ENCODE results near the gene LDLRAD3. TPM values are rescaled to one million over a fixed set of nuclear protein-coding genes. Genes with fewer than 3 reads are reported as not detected.

LDLRAD3 gene
- total RNA-seq, 1 experiment from 2014 or later = 12.1 TPM

GRCh38 chr11:36249246-36249645, 305.4 kb downstream of the LDLRAD3 start:
- peaks cover 6 to 12% of the 10 kb centered on the region in 2 experiments; a peak in 3 of 4 replicates for H3K4me1 Mint-ChIP-seq
- H2AFZ ChIP-seq (ENCODE audit: low read length) = no peak overlapping the region
- H2BK20ac ChIP-seq (ENCODE audit: low read depth, low read length, poor library complexity, severe bottlenecking) = no peak overlapping the region
- no peak overlapping the region for H2AK5ac ChIP-seq (ENCODE audit: insufficient read length, low read length)
- no peaks in the 10 kb centered on the region for H3K79me2 ChIP-seq (ENCODE audit: insufficient read depth, low read length)
- no peak overlapping the region for H3T11ph ChIP-seq (ENCODE audit: low read length)
- H3K9me3 ChIP-seq (ENCODE audit: control insufficient read depth, low read depth, low read length) = no peaks in the 10 kb centered on the region
- H2BK12ac ChIP-seq (ENCODE audit: insufficient read length, low read depth, low read length) = no peak overlapping the region
- no peak overlapping the region for H2BK5ac ChIP-seq (ENCODE audit: insufficient read length, low read length)
- H3K9ac ChIP-seq (ENCODE audit: extremely low read depth, insufficient read length, low read length) = no peak overlapping the region
- no peak overlapping the region for H4K8ac ChIP-seq (replicated peaks; ENCODE audit: insufficient read length, low read depth, low read length)
- H3K27ac ChIP-seq (ENCODE audit: insufficient read length, low read depth, low read length) = no peak overlapping the region
- H3K27me3 Mint-ChIP-seq (ENCODE audit: low read depth) = peaks cover 3% of the 10 kb centered on the region; the same call in 1 of the 2 replicates
- no peak overlapping the region for H3K4ac ChIP-seq (ENCODE audit: low read depth, low read length)
- H3K23me2 ChIP-seq (ENCODE audit: insufficient read length, low read depth, low read length, poor library complexity, severe bottlenecking) = no peaks in the 10 kb centered on the region
- no peak overlapping the region for H4K91ac ChIP-seq (ENCODE audit: insufficient read length, low read depth, low read length)
- H3K4me1 ChIP-seq (ENCODE audit: insufficient read depth, low read length) = no peaks in the 10 kb centered on the region
- H3K4me3 Mint-ChIP-seq = no peak overlapping the region
- no peaks in the 10 kb centered on the region; a peak in 1 of 7 replicates for H3K36me3 Mint-ChIP-seq (ENCODE audit: insufficient read depth in 1 of 3, low read depth in 3 of 3)
- no peak overlapping the region for H3K18ac ChIP-seq (ENCODE audit: insufficient read length, low read depth, low read length)
- no peak overlapping the region for H2BK120ac ChIP-seq (ENCODE audit: low read depth, low read length, poor library complexity, severe bottlenecking)
- no peaks in the 10 kb centered on the region for H3K9me3 Mint-ChIP-seq
- H3K27me3 ChIP-seq (ENCODE audit: insufficient read depth, low read length) = no peaks in the 10 kb centered on the region
- H4K20me1 ChIP-seq (ENCODE audit: control insufficient read depth, insufficient read depth, insufficient read length) = no peaks in the 10 kb centered on the region
- H2BK15ac ChIP-seq (ENCODE audit: low read depth, low read length) = no peak overlapping the region
- H3K23ac ChIP-seq (ENCODE audit: insufficient read length, low read depth, low read length) = no peak overlapping the region
- H4K5ac ChIP-seq (ENCODE audit: insufficient read length, low read depth, low read length) = no peak overlapping the region
- no peak for DNase-seq
- no peak overlapping the region for H3K14ac ChIP-seq (ENCODE audit: insufficient read depth, low read length)
- H3K27ac Mint-ChIP-seq = no peak overlapping the region
- TF ChIP-seq, protein P1, sequence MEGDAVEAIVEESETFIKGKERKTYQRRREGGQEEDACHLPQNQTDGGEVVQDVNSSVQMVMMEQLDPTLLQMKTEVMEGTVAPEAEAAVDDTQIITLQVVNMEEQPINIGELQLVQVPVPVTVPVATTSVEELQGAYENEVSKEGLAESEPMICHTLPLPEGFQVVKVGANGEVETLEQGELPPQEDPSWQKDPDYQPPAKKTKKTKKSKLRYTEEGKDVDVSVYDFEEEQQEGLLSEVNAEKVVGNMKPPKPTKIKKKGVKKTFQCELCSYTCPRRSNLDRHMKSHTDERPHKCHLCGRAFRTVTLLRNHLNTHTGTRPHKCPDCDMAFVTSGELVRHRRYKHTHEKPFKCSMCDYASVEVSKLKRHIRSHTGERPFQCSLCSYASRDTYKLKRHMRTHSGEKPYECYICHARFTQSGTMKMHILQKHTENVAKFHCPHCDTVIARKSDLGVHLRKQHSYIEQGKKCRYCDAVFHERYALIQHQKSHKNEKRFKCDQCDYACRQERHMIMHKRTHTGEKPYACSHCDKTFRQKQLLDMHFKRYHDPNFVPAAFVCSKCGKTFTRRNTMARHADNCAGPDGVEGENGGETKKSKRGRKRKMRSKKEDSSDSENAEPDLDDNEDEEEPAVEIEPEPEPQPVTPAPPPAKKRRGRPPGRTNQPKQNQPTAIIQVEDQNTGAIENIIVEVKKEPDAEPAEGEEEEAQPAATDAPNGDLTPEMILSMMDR (conservative IDR thresholded peaks at IDR 0.05) = no peak
- H3K79me1 ChIP-seq (ENCODE audit: insufficient read depth, low read depth, low read length, poor library complexity, severe bottlenecking) = no peaks in the 10 kb centered on the region
- H3K56ac ChIP-seq (ENCODE audit: insufficient read length, low read depth, low read length) = no peak overlapping the region
- no CpG with 5 or more reads among the region's 2 CpGs for WGBS (ENCODE audit: extremely low coverage, insufficient read length, low lambda C conversion rate)
- H3K4me2 ChIP-seq (ENCODE audit: insufficient read depth, insufficient read length, low read length) = no peak overlapping the region
